ENCODE measurements around the gene MSX2.

GRCh38 chr5:174678107-174678506 lies 46.3 kb upstream of the MSX2 start:
- TF ChIP-seq CTCF (IDR thresholded peaks at IDR 0.05; ENCODE audit: low read length) (no peak), EZH2 (IDR thresholded peaks at IDR 0.05; ENCODE audit: borderline replicate concordance, low read length) (no peak)

Measured in OCI-LY1 (cell line).